ENCODE results near the gene TMEM92. TPM values are rescaled to one million over a fixed set of nuclear protein-coding genes. Genes with fewer than 3 reads are reported as not detected.

The TMEM92 gene
- total and polyA plus RNA-seq, 9 donors, result 0.35 to 3.6 (median 1.4) TPM

DNA sequence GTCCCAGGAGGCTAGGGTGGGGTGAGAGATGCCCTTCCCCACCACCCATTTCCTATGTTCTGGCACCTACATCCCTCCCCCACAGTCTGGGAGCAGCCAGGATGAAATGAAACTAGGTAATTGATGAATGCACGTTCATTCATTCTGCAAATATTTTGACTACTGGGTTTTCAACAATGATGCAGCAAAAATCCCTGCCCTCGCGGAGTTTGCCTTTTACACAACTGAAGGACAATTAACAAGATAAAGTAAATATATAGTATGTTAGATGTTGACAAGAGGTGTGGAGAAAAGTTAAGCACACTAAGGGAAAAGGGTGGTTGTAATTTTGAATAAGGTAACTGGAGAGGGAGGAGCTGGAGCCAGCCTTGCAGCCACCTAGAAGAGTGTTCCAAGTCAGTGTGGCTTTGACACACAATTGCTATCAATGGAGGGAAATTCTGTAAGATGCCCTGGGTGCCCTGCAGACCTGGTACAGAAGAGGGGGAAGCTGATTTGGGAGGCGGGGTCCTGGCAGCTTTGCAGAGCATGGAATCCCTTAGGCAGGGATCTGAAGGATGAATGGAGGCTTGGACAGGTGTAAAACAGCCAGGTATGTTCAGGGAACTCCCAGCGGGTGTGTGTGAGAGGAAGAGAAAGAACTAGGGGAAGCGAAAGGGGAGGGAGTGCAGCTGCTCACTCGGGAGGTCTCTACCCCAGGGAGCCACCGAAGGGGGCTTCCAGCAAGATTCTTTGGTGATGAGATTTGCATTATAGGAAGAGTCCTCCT lies 2.5 kb downstream of the TMEM92 start:
- Histone ChIP-seq H3K9me3 (replicated peaks; ENCODE audit: control insufficient read depth, low read depth, low read length) (no peaks in the 10 kb centered on the region), H3K4me3 (ENCODE audit: low read length) (no peak overlapping the region), H3K27me3 (ENCODE audit: control insufficient read depth, insufficient read depth, low read length) (peaks cover 43% of the 10 kb centered on the region), H3K36me3 (ENCODE audit: control insufficient read depth, insufficient read depth, low read length) (no peaks in the 10 kb centered on the region), H3K4me1 (ENCODE audit: control insufficient read depth, insufficient read depth, low read length) (peaks cover 24% of the 10 kb centered on the region), H3K27ac (ENCODE audit: low read length) (no peak overlapping the region)
- WGBS (ENCODE audit: insufficient coverage), result 8% methylated on average over 3 of the region's 8 CpGs
- no peak for DNase-seq

DNA sequence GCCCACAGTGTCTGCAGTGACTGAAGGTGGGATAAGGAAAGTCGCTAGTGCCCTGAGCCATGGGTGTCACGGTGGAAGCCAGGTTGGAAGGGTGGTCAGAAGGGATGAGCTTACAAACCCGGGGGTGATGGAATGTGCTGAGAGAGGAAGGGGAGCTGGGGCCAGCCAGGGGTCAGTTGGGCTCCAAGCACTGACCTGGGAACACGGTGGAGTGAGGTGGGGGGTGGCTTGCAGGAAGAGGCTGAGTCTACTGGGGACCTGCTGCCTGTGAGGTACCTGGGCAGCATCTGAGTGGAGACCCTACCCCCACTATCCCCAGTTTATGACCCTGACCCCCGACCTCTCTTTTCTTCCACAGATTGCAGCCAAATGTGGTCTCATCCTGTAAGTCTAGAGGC lies 3.1 kb downstream of the TMEM92 start:
- H3K4me1 ChIP-seq (ENCODE audit: control insufficient read depth, insufficient read depth, low read length), result peaks cover 18% of the 10 kb centered on the region
- no peaks in the 10 kb centered on the region for H3K9me3 ChIP-seq (replicated peaks; ENCODE audit: control insufficient read depth, low read depth, low read length)
- no peak overlapping the region for H3K4me3 ChIP-seq (ENCODE audit: low read length)
- peaks cover 41% of the 10 kb centered on the region for H3K27me3 ChIP-seq (ENCODE audit: control insufficient read depth, insufficient read depth, low read length)
- 58% methylated on average over 2 of the region's 5 CpGs for WGBS (ENCODE audit: insufficient coverage)
- H3K27ac ChIP-seq (ENCODE audit: low read length), result no peak overlapping the region
- H3K36me3 ChIP-seq (ENCODE audit: control insufficient read depth, insufficient read depth, low read length), result no peaks in the 10 kb centered on the region
- DNase-seq, result no peak

DNA sequence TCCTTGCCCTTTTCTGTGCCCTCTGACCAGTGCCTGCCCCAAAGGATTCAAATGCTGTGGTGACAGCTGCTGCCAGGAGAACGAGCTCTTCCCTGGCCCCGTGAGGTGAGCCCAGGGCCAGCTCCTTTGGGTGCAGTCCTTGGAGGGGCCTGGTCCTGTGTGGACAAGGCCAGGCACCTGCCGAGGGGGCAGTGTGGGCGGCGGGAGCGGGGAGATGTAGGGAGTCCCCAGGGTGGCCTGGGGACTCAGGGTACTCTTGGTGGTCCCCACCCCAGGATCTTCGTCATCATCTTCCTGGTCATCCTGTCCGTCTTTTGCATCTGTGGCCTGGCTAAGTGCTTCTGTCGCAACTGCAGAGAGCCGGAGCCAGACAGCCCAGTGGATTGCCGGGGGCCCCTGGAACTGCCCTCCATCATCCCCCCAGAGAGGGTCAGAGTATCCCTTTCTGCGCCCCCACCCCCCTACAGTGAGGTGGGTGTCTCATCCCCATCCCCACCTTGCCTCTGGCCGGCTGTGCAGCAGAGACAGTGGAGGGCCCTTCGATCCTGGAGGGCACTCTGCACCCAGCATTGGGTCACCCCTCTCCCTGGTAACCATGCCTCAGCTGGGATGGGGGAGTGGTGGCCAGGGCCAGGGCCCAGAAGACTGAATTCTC lies 4.4 kb downstream of the TMEM92 start:
- DNase-seq, result no peak
- Histone ChIP-seq H3K36me3 (ENCODE audit: control insufficient read depth, insufficient read depth, low read length) (no peaks in the 10 kb centered on the region), H3K4me3 (ENCODE audit: low read length) (no peak overlapping the region), H3K9me3 (replicated peaks; ENCODE audit: control insufficient read depth, low read depth, low read length) (no peaks in the 10 kb centered on the region), H3K4me1 (ENCODE audit: control insufficient read depth, insufficient read depth, low read length) (peaks cover 9% of the 10 kb centered on the region), H3K27ac (ENCODE audit: low read length) (no peak overlapping the region), H3K27me3 (ENCODE audit: control insufficient read depth, insufficient read depth, low read length) (peaks cover 38% of the 10 kb centered on the region)
- 83% methylated on average over 9 of the region's 14 CpGs for WGBS (ENCODE audit: insufficient coverage)

DNA sequence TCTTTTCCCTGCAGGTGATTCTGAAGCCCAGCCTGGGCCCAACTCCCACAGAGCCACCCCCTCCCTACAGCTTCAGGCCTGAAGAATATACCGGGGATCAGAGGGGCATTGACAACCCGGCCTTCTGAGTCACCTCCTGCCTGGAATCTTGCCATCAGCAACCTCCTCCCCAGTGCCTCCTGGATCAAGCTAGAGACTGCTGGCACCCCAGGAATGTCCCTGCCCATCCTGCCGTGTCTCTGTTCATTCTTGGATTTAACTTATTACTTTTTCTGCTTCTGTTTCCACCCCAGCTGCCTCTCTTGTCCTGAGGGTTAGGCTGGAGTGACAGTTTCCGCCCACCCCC lies 4.9 kb downstream of the TMEM92 start:
- Histone ChIP-seq H3K4me3 (ENCODE audit: low read length) (no peak overlapping the region), H3K27me3 (ENCODE audit: control insufficient read depth, insufficient read depth, low read length) (peaks cover 33% of the 10 kb centered on the region), H3K27ac (ENCODE audit: low read length) (no peak overlapping the region), H3K4me1 (ENCODE audit: control insufficient read depth, insufficient read depth, low read length) (peaks cover 9% of the 10 kb centered on the region), H3K36me3 (ENCODE audit: control insufficient read depth, insufficient read depth, low read length) (no peaks in the 10 kb centered on the region), H3K9me3 (replicated peaks; ENCODE audit: control insufficient read depth, low read depth, low read length) (no peaks in the 10 kb centered on the region)
- DNase-seq, result no peak
- 48% methylated on average over 2 of the region's 4 CpGs for WGBS (ENCODE audit: insufficient coverage)

DNA sequence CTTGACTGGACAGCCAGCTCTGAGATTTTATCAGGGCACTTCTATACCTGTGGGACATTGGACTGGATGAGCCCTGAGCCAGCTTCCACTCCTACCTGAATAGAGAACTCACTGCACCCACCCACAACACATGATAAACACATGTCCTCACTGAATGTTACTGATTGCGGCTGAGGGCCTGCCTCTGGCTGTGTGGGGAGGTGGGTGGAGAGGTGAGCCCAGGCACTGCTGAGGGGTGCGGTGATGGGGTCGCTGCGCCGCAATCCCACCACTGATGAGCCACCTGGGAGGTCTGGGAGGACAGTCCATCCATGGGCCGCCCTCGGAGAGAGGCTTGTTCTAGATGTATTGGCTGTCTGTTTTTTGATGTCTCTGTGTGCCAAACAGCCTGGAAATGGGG lies 5.4 kb downstream of the TMEM92 start:
- 85% methylated on average over 7 of the region's 7 CpGs for WGBS (ENCODE audit: insufficient coverage)

DNA sequence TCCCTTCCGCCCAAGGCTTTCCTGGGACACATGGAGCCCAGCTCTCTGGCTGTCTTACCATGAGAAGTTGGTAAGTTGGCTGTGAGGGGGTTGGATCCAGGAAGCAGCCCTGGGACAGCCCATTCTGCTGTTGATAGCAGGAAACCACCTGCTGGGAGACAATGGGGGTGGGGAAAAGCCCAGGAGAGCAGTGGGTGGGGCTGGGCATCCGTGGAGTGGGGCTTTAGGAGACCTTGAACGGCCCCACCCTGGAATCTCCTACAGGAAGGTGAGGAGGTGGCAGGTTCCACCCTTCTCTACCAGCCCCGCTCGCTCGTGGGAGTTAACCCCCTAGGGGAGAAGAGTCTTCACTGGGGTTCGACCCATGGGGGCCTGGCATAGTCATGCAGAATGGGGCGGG lies 5.8 kb downstream of the TMEM92 start:
- Histone ChIP-seq H3K4me1 (ENCODE audit: control insufficient read depth, insufficient read depth, low read length) (peaks cover 5% of the 10 kb centered on the region), H3K36me3 (ENCODE audit: control insufficient read depth, insufficient read depth, low read length) (no peaks in the 10 kb centered on the region), H3K4me3 (ENCODE audit: low read length) (no peak overlapping the region), H3K9me3 (replicated peaks; ENCODE audit: control insufficient read depth, low read depth, low read length) (no peaks in the 10 kb centered on the region), H3K27me3 (ENCODE audit: control insufficient read depth, insufficient read depth, low read length) (peaks cover 24% of the 10 kb centered on the region), H3K27ac (ENCODE audit: low read length) (no peak overlapping the region)
- 76% methylated on average over 6 of the region's 8 CpGs for WGBS (ENCODE audit: insufficient coverage)
- no peak for DNase-seq

More for the DNA sequence above, 5.4 kb downstream of the TMEM92 start:
- Histone ChIP-seq H3K9me3 (replicated peaks; ENCODE audit: control insufficient read depth, low read depth, low read length) (no peaks in the 10 kb centered on the region), H3K36me3 (ENCODE audit: control insufficient read depth, insufficient read depth, low read length) (no peaks in the 10 kb centered on the region), H3K4me3 (ENCODE audit: low read length) (no peak overlapping the region), H3K27ac (ENCODE audit: low read length) (no peak overlapping the region), H3K4me1 (ENCODE audit: control insufficient read depth, insufficient read depth, low read length) (peaks cover 5% of the 10 kb centered on the region), H3K27me3 (ENCODE audit: control insufficient read depth, insufficient read depth, low read length) (peaks cover 28% of the 10 kb centered on the region)
- DNase-seq, result no peak

DNA sequence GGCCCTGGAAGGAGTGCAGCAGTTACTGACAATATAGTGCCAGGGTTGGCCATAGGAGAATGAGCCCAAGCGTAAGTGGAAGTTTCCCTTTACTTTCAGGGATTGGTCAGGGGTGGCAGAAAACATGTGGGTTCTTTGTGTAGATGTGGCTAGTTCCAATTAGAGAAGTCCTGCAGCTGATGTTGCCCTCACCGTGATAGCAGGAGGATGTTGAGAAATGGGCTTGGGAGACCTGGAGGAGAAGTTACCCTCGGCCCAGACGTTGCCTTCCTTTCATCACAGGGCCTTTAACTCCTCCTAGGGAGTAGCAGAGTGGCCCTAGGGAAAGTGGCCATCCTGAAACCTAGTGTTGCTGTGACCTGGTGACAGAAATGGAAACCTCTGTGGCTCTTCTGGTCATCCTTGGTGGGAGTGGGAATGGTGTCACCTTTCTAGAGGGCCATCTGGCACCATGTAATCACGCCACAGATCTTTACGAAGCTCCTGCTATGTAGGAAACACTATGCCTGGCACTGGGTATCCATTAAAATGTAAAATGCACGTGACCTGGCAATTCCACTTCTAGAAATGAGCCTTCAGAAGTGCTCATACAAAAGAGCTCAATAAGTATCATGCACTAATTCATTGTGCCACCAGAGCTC lies 6.7 kb downstream of the TMEM92 start:
- no peak for DNase-seq
- peaks cover 5% of the 10 kb centered on the region for H3K4me1 ChIP-seq (ENCODE audit: control insufficient read depth, insufficient read depth, low read length)
- H3K27ac ChIP-seq (ENCODE audit: low read length), result no peak overlapping the region
- 79% methylated on average over 4 of the region's 7 CpGs for WGBS (ENCODE audit: insufficient coverage)
- H3K9me3 ChIP-seq (replicated peaks; ENCODE audit: control insufficient read depth, low read depth, low read length), result no peaks in the 10 kb centered on the region
- no peaks in the 10 kb centered on the region for H3K36me3 ChIP-seq (ENCODE audit: control insufficient read depth, insufficient read depth, low read length)
- H3K27me3 ChIP-seq (ENCODE audit: control insufficient read depth, insufficient read depth, low read length), result peaks cover 18% of the 10 kb centered on the region
- H3K4me3 ChIP-seq (ENCODE audit: low read length), result no peak overlapping the region

DNA sequence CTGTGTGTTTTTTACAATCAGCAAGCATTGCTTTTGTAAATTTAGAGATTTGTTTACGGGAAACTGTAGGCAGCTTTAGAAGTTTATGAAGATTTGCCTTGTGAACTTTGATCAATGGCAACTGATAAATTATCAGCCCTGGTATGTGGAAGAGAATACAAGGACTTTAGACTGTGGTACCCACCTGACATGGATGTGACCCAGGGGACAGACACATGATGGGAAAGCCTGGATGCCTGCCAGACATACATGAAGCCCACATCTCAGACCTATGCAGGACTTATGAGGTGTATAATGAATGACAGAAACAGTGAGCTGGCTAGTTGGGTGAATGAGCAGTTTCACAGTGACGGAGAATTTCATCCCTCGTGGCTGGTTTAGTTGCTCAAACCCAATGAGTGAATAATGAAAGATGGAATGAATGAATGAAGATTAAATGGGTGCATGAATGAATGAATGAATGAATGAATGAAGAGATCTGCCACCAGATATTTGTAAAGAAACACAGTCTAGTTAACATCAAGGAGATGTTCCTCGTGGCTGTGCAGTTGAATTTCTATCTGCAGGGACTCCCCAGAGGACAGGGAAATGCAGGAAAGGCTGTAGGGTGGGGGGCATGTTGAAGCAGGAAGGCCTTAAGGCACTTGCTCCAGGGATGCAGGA lies 7.6 kb downstream of the TMEM92 start:
- Histone ChIP-seq H3K9me3 (replicated peaks; ENCODE audit: control insufficient read depth, low read depth, low read length) (no peaks in the 10 kb centered on the region), H3K27ac (ENCODE audit: low read length) (no peak overlapping the region), H3K36me3 (ENCODE audit: control insufficient read depth, insufficient read depth, low read length) (no peaks in the 10 kb centered on the region), H3K4me3 (ENCODE audit: low read length) (no peak overlapping the region), H3K27me3 (ENCODE audit: control insufficient read depth, insufficient read depth, low read length) (peaks cover 17% of the 10 kb centered on the region), H3K4me1 (ENCODE audit: control insufficient read depth, insufficient read depth, low read length) (peaks cover 5% of the 10 kb centered on the region)
- 69% methylated on average over 4 of the region's 4 CpGs for WGBS (ENCODE audit: insufficient coverage)
- DNase-seq, result no peak

DNA sequence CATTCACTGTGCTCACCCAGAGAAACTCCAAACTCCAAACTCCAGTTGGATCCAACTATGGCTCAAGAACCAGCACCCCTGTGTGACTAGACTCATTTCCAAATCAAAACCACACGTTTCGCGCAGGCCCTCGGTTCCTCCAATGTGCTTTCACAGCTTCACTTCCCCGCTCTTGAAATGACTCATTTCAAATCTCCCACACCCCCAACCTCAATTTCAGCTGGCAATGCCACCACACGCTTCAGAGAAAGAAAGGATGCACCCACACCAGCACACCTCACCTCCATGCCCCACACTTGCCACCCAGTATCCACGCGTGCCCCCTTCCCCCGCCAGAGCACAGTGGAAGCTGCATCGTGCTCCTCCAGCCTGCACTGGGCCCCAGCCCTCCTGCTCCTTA lies 9.0 kb downstream of the TMEM92 start:
- Histone ChIP-seq H3K4me1 (ENCODE audit: control insufficient read depth, insufficient read depth, low read length) (peaks cover 5% of the 10 kb centered on the region), H3K9me3 (replicated peaks; ENCODE audit: control insufficient read depth, low read depth, low read length) (no peaks in the 10 kb centered on the region), H3K27me3 (ENCODE audit: control insufficient read depth, insufficient read depth, low read length) (peaks cover 8% of the 10 kb centered on the region), H3K4me3 (ENCODE audit: low read length) (no peak overlapping the region), H3K36me3 (ENCODE audit: control insufficient read depth, insufficient read depth, low read length) (no peaks in the 10 kb centered on the region), H3K27ac (ENCODE audit: low read length) (no peak overlapping the region)
- WGBS (ENCODE audit: insufficient coverage), result 76% methylated on average over 10 of the region's 10 CpGs
- no peak for DNase-seq

DNA sequence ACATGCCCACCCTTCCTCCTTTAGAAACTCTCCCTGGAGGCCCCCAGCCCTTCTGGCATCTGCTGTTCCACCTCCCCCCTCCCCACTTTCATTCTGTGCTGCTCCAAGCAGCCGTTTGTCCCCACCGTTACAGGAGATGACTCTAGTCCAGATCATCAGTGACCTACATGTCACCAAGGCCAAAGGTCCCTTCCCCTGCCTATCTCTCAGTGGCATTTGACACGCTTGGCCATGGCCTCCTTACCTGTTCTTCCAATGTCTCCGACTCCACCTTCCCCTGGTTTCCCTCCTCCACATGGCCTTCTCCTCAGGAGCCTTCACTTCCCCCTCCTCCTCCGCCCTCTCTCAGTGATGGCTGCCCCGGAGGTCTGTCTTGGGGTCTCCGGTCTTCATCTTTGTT lies 9.4 kb downstream of the TMEM92 start:
- H3K4me3 ChIP-seq (ENCODE audit: low read length), result no peak overlapping the region
- peaks cover 8% of the 10 kb centered on the region for H3K27me3 ChIP-seq (ENCODE audit: control insufficient read depth, insufficient read depth, low read length)
- no peaks in the 10 kb centered on the region for H3K9me3 ChIP-seq (replicated peaks; ENCODE audit: control insufficient read depth, low read depth, low read length)
- no peaks in the 10 kb centered on the region for H3K36me3 ChIP-seq (ENCODE audit: control insufficient read depth, insufficient read depth, low read length)
- no peak overlapping the region for H3K27ac ChIP-seq (ENCODE audit: low read length)
- DNase-seq, result no peak
- H3K4me1 ChIP-seq (ENCODE audit: control insufficient read depth, insufficient read depth, low read length), result peaks cover 9% of the 10 kb centered on the region
- 55% methylated on average over 7 of the region's 7 CpGs for WGBS (ENCODE audit: insufficient coverage)

Data from muscle of leg (tissue), 11 donors.